ENCODE data around the gene C14orf132. TPM values are rescaled to one million over a fixed set of nuclear protein-coding genes. Genes with fewer than 3 reads are reported as not detected.

The C14orf132 gene
- total and polyA plus RNA-seq, 2 donors (not counting 1 experiment from before 2014, with no cell fraction given): 12.1 to 48.6 TPM

DNA sequence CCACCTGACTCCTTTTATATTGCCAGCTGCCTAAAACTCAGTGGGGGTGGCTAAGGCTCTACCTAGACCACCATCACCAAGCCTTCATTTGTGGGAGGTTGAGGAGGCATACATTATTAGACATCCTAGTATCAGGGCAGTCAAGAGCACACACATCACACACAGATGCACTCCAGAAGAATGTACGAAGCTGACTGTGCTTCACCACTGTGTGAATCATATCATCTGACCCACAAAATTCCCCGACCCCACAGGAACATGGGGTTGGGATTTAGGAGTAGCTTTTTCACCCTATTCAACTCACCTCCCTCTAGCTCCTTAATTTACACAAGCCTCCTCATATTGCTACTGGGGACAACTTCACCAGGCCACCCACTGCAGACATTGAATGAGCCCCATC lies 100.7 kb downstream of the C14orf132 start:
- Histone ChIP-seq H3K27me3 (ENCODE audit: control insufficient read depth, insufficient read depth, low read length) (no peaks in the 10 kb centered on the region), H3K9me3 (ENCODE audit: control insufficient read depth, insufficient read depth, low read depth, low read length) (no peaks in the 10 kb centered on the region), H4K20me1 (ENCODE audit: control insufficient read depth, extremely low read depth, insufficient read depth, low read length) (no peaks in the 10 kb centered on the region), H3K36me3 (ENCODE audit: control insufficient read depth, insufficient read depth, low read length) (no peaks in the 10 kb centered on the region), H3K4me1 (ENCODE audit: control insufficient read depth, extremely low read depth, insufficient read depth, low read length) (no peaks in the 10 kb centered on the region), H3K27ac (ENCODE audit: insufficient read depth, low read length) (no peak overlapping the region), H2AFZ (ENCODE audit: low read length) (no peak overlapping the region), H3K4me2 (ENCODE audit: extremely low read depth, insufficient read depth, low read length) (no peak overlapping the region), H3K79me2 (ENCODE audit: control insufficient read depth, insufficient read depth, low read length) (no peaks in the 10 kb centered on the region), H3K4me3 (replicated peaks in 1 of 4; ENCODE audit: control extremely low read depth in 1 of 4, insufficient read depth in 1 of 4, low read depth in 3 of 4, low read length in 4 of 4) (no peak overlapping the region), H3K9ac (ENCODE audit: insufficient read depth, low read length) (no peak overlapping the region)
- DNase-seq (ENCODE audit: low read depth in 2 of 2): peak in 1 of 2 donors; percentile 52
- no peak for TF ChIP-seq EZH2 (IDR thresholded peaks at IDR 0.05; ENCODE audit: low read length, missing control alignments)
- TF ChIP-seq CTCF (conservative IDR thresholded peaks at IDR 0.05 in 1 of 2, IDR thresholded peaks at IDR 0.05 in 1 of 2; ENCODE audit: low read depth in 1 of 2, low read length in 2 of 2): no peak

- TF ChIP-seq EZH2 (IDR thresholded peaks at IDR 0.05; ENCODE audit: low read length, missing control alignments): no peak
- TF ChIP-seq CTCF (conservative IDR thresholded peaks at IDR 0.05 in 1 of 2, IDR thresholded peaks at IDR 0.05 in 1 of 2; ENCODE audit: low read depth in 1 of 2, low read length in 2 of 2): no peak
- no peak overlapping the region for H2AFZ ChIP-seq (ENCODE audit: low read length)
- no peaks in the 10 kb centered on the region for H3K36me3 ChIP-seq (ENCODE audit: control insufficient read depth, insufficient read depth, low read length)
- no peaks in the 10 kb centered on the region for H4K20me1 ChIP-seq (ENCODE audit: control insufficient read depth, extremely low read depth, insufficient read depth, low read length)
- H3K9me3 ChIP-seq (ENCODE audit: control insufficient read depth, insufficient read depth, low read depth, low read length): no peaks in the 10 kb centered on the region
- no peaks in the 10 kb centered on the region for H3K79me2 ChIP-seq (ENCODE audit: control insufficient read depth, insufficient read depth, low read length)
- no peak overlapping the region for H3K27ac ChIP-seq (ENCODE audit: insufficient read depth, low read length)
- DNase-seq (ENCODE audit: low read depth in 2 of 2): no peak
- H3K4me1 ChIP-seq (ENCODE audit: control insufficient read depth, extremely low read depth, insufficient read depth, low read length): no peaks in the 10 kb centered on the region
- H3K4me3 ChIP-seq (replicated peaks in 1 of 4; ENCODE audit: control extremely low read depth in 1 of 4, insufficient read depth in 1 of 4, low read depth in 3 of 4, low read length in 4 of 4): no peak overlapping the region
- H3K4me2 ChIP-seq (ENCODE audit: extremely low read depth, insufficient read depth, low read length): no peak overlapping the region
- H3K9ac ChIP-seq (ENCODE audit: insufficient read depth, low read length): no peak overlapping the region
- no peaks in the 10 kb centered on the region for H3K27me3 ChIP-seq (ENCODE audit: control insufficient read depth, insufficient read depth, low read length)
Observed at GRCh38 chr14:96140952-96141351, 101.8 kb downstream of the C14orf132 start.

Other genes with a start within 250 kb of the C14orf132 start
- not detected in 2 replicates for gene TUNAR, start 162.5 kb upstream of the C14orf132 start, total RNA-seq
- gene TUNAR, start 162.5 kb upstream of the C14orf132 start, polyA plus RNA-seq: not detected in 2 replicates
- 43.9 and 91.5 TPM in 2 replicates for gene BDKRB2, start 165.5 kb downstream of the C14orf132 start, total RNA-seq
- 24.0 and 26.8 TPM in 2 replicates for gene BDKRB2, start 165.5 kb downstream of the C14orf132 start, polyA plus RNA-seq
- gene BDKRB1, start 216.8 kb downstream of the C14orf132 start, total RNA-seq: 16.7 and 22.5 TPM in 2 replicates
- 5.4 and 32.9 TPM in 2 replicates for gene BDKRB1, start 216.8 kb downstream of the C14orf132 start, polyA plus RNA-seq